Keratinocyte (primary cell): ENCODE data around the gene A4GALT.

Source experiments
- EZH2 ChIP-seq: IDR thresholded peaks from one replicate; pipeline ENCODE4 v1.6.1; 2012; ENCODE audit warnings: inconsistent platforms, mild to moderate bottlenecking, low read length, moderate library complexity
- TF ChIP-seq, protein P1 (sequence below), 3 experiments: IDR thresholded peaks in 1 of 3; conservative IDR thresholded peaks in 1 of 3; optimal IDR thresholded peaks in 1 of 3; 2 replicates in 2 of 3; 3 replicates in 1 of 3; pipeline versions ENCODE3 to v1.5.1; 2011; ENCODE audit warnings: low read length in 3 of 3, mild to moderate bottlenecking in 3 of 3, moderate library complexity in 2 of 3, control low read depth in 1 of 3, inconsistent platforms in 1 of 3; ENCODE audit not compliant: insufficient read depth in 2 of 3; ENCODE audit errors: extremely low read depth in 1 of 3

DNA sequence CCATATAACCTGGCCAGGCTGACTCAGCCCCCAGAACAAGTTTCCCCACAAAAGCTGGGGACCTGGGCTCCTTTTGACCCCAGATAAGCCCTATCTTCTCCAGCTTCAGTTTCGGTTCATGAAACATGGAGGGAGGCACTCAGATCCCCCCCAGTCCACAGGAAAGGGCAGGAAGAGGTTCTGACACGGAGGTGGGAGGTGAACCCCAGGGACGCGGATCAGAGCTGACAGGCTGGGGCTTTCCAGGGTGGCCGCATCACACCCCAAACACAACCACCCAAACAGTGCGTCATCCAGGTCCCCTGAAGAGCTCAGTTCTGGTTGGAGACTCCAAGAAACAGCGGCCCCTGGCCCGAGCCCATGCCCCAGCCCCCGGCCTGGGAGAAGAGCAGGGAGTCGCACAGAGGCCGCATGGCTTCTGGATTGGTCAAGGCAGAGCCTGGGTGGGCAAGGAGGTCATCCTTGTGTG lies 44.3 kb upstream of the A4GALT start:
- no peak for TF ChIP-seq EZH2
- TF ChIP-seq, protein P1, sequence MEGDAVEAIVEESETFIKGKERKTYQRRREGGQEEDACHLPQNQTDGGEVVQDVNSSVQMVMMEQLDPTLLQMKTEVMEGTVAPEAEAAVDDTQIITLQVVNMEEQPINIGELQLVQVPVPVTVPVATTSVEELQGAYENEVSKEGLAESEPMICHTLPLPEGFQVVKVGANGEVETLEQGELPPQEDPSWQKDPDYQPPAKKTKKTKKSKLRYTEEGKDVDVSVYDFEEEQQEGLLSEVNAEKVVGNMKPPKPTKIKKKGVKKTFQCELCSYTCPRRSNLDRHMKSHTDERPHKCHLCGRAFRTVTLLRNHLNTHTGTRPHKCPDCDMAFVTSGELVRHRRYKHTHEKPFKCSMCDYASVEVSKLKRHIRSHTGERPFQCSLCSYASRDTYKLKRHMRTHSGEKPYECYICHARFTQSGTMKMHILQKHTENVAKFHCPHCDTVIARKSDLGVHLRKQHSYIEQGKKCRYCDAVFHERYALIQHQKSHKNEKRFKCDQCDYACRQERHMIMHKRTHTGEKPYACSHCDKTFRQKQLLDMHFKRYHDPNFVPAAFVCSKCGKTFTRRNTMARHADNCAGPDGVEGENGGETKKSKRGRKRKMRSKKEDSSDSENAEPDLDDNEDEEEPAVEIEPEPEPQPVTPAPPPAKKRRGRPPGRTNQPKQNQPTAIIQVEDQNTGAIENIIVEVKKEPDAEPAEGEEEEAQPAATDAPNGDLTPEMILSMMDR (optimal IDR thresholded peaks at IDR 0.05 in 1 of 3, IDR thresholded peaks at IDR 0.05 in 1 of 3, conservative IDR thresholded peaks at IDR 0.05 in 1 of 3; ENCODE audit: extremely low read depth in 1 of 3, insufficient read depth in 2 of 3, low read length in 3 of 3): no peak
